GM21390 (cell line): Measurements from ENCODE around the gene LYRM2.
A peak's percentile ranks its signal among the peaks of the same experiment; 100 is the strongest.

Experiments
- ATAC-seq: cut with Tn5 transposase; IDR thresholded peaks from one replicate; pipeline ENCODE4 v1.9.1; 2021; ENCODE audit not compliant: unreplicated experiment

LYRM2 gene

GRCh38 chr6:89596484-89596883, 42.1 kb downstream of the LYRM2 start:
- ATAC-seq = no peak

DNA sequence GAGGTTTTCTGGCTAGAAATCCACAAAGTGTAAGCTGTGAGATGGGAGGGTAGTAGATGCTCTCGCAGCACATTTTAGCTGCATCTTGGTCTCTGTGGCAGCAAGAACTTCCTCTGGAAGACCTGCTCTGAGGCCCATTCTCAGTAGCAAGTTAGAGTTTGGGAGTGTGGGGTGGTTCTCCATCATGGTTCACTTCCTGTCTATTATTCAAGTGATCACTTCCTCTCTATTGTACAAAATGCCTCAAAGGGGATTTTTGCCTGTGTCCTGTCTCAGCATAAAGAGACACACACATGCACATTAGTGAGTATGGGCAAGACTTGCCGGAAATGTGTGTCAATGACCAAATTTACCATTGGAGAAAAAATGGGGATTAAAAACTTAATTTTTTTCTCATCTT, 42.5 kb downstream of the LYRM2 start:
- ATAC-seq = peak; percentile 95

GRCh38 chr6:89591745-89592144, 46.8 kb downstream of the LYRM2 start:
- ATAC-seq = no peak

GRCh38 chr6:89590133-89590532, 48.4 kb downstream of the LYRM2 start:
- ATAC-seq = no peak

- ATAC-seq = no peak
Measured at GRCh38 chr6:89589297-89590025, 49.1 kb downstream of the LYRM2 start.

GRCh38 chr6:89585154-89585553, 53.4 kb downstream of the LYRM2 start:
- no peak for ATAC-seq

DNA sequence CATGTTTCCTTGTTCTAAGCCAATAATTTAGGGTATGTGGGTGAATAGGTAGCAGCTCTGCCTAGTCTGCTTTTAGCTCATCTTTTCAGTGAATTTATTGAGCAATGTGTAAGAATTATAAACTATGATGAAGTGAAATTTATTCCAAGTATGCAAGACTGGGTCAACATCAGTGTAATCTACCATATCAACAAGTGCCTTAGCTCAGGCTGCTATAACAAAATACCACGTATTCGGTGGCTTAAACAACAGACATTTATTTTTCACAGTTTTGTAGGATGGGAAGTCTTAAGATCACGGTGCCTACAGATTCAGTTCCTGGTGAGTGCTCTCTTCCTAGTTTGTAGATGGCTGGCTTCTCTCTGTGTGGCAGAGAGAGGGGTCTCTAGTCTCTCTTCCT, 54.0 kb downstream of the LYRM2 start:
- ATAC-seq = no peak

DNA sequence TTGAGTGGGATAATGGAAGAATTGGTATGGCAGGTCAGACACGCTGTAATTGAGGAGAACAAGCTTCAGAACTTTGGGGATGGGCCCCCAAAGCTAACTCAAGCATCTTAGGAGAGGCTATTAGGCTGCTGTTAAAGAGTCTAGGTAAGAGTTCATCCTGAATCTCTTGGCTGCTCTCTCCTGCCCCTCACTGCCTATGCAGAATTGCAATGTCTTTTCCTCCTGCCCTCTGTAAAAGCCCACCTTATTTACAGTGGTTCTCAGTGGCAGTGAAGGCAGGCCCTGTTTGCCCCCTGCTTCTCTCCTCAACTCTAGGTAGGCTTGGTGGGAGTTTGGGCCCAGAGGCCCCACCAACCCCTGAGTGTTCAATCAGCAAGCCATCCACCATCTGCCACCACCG, 55.0 kb downstream of the LYRM2 start:
- ATAC-seq = no peak

DNA sequence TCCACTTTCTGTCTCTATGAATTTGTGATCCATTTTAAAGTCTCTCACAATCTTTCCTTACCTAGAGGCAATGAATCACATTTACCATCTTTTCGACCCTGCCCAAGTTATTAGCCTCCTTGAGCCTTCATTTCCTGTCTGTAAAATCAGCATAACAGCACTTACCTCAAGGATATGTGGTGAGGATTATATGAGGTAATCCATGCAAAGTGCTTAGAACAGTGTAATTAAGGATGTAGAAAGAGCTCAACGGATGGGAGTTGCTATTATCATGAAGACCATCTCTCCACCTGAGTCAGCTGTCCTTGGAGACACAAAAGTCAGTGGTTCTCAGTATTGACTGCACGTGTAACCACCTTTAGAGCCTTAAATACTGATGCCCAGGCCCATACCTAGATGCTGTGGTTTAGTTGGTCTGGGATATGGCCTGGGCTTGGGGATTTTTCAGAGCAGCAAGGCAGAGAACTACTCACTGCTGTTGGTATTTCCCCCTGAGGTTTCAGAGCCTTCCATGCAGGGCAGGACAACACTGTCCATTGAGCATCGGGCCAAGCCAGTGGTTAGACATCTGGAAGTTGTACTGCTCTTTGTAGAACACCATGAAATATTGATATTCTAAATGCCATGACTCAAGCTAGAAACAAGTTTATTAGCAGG, 55.8 kb downstream of the LYRM2 start:
- ATAC-seq = no peak

DNA sequence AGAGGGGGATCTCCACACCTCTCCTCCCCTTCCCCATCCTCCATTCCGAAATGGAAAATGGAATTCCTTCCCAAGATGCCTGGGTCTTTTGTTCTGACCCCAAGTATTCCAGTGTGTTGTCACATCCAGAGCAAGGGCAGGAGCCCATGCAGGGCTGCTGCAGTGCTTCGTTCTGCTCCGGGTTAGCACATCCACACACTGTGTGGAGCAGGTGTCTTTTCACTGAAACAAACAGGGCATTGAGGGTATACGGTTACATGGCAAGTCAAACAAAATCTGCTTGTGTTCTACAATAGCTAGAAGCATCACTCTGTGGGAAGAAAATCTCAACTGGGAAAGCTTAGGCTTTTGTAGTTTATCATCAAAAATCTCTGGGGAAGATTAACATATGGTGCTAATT, 56.9 kb downstream of the LYRM2 start:
- no peak for ATAC-seq

DNA sequence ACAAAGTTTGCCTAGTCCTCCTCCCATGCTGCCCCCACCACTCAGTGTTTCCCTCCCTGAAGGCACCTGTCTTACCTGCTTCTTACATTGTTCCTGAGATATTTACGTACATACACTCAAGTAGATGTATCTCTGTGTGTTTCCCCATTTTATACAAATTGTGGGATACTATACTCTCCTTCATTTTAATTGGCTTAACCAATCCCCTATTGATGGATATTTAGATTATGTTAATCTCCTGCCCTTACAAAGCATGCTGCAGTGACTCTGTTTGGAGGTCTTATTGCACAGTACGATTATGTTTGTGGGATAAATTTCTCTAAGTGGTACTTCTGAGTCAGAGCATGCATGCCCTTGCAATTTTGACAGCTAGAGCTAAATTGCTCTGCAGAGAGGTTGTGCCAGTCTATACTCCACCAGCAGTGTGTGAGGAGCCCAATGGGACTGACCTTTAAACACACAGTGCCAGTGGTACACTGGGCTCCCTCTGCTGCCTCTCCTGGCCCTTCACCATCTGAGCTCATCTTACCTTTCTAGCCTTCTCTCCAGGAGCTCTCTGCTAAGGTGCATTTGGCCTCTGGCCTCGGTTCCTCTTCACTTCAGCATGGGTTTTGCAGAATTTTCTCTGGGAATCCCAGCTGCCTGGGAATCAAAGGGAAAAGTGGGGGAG, 57.4 kb downstream of the LYRM2 start:
- ATAC-seq = no peak

GRCh38 chr6:89575562-89575960, 63.0 kb downstream of the LYRM2 start:
- ATAC-seq = no peak

DNA sequence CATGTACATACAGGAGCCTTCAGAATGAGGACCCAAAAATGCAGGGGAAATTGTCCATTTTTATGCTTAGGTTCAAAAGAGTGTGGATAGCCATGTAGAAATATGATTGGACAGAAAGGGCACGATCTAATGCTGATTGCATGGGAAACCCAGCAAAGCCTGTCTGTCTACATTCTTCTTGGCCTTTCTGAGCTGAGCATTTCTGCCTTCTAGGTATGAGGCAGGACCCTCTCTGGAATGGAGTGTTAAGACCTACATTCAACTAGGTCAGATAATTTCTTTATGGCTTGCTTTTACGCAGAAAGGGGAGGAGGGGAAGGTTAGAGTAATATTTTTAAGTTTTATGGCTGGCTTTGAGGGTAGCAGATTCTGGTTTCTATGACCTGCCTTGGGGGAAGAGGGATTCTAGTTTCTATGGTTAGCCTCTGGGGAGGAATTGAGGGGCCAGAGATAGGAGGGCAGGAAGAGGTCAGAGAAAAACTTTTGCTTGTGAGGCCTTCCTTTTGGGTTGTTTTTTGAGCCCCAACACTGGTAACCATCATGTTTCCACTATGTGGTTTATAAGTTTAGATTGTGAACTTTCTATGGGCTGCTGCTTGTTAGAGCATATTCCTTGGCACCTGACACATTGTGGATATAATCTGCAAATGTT, 63.5 kb downstream of the LYRM2 start:
- ATAC-seq = no peak

GRCh38 chr6:89567630-89568390, 70.7 kb downstream of the LYRM2 start:
- ATAC-seq = no peak

GRCh38 chr6:89566930-89567629, 71.5 kb downstream of the LYRM2 start:
- no peak for ATAC-seq

DNA sequence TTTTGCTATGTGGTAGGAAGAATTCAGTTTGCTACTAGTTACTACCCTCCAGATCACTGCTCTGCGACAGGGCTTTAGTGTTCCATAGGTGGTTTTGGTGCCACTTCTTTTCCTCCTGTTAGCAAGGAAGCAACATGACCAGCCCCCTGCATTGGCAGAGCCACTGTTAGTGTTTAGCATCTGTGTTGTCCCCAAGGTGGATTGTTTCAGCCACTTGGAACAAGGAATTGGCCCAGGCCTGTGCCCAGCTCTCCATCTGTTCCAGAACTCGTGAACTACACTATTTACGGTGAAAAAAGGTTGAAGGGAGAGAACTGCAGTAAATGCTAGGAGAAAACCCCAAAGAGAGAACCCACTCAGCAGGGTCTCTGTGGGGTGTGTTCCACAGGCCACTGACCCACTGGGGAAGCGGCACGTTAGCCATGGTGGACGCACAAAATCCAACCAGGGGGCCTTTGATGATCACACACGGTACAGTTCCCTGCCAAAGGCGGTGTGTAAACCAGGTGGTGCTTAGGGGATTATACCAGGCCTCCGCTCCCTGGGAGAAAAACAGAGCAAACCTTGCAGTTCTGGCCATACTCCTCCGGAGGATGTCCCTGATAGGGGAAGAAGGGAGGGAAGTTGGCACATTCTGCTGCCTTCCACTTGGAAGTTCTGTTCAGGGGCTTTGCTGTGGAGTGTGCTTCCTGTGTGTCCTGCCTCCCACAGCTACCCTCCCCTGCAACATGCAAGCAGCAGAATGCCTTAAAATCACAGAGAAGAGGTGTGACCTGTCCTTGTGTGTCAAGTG, 72.3 kb downstream of the LYRM2 start:
- ATAC-seq = no peak

GRCh38 chr6:89564752-89565427, 73.7 kb downstream of the LYRM2 start:
- ATAC-seq = no peak

GRCh38 chr6:89563866-89564265, 74.7 kb downstream of the LYRM2 start:
- ATAC-seq = no peak
